H1 (cell line): ENCODE data around the gene SMTNL2. TPM values are rescaled to one million over a fixed set of nuclear protein-coding genes. Genes with fewer than 3 reads are reported as not detected.
A peak's percentile ranks its signal among the peaks of the same experiment; 100 is the strongest.

Experiments used
- CTCF ChIA-PET: fragments of 300-600 bp; sonication (Branson Sonifier 250); formaldehyde crosslinking; loops from one replicate; lab custom pipeline; 2021; ENCODE audit not compliant: partially characterized antibody; lab: Charles Lee
- POLR2A ChIA-PET: fragments of 300-600 bp; sonication (Branson Sonifier 250); formaldehyde crosslinking; loops from one replicate; lab custom pipeline; 2021; ENCODE audit warnings: inconsistent platforms; ENCODE audit not compliant: partially characterized antibody; lab: Charles Lee
- DNase-seq, 2 experiments: peaks; one replicate each; pipeline versions ENCODE4 v3.0.0 to v3.0.0-alpha.2; 2010 to 2022; ENCODE audit warnings: low spot score in 2 of 2, low read depth in 1 of 2, mixed read lengths in 1 of 2
- FAIRE-seq: peaks from 2 replicates; lab custom pipeline; 2011; peaks lifted over from hg19 to GRCh38; lab: Jason Lieb, UNC
- H2AFZ ChIP-seq: 2 replicates; pipeline ENCODE4 v1.8.1; 2012; ENCODE audit warnings: low read length, inconsistent platforms
- H2AK5ac ChIP-seq: 2 replicates; pipeline ENCODE4 v1.6.1; 2013; ENCODE audit warnings: low read depth, low read length
- H2BK120ac ChIP-seq: replicated peaks from 2 replicates; pipeline ENCODE3; 2013; ENCODE audit warnings: low read depth, low read length, inconsistent platforms
- H2BK12ac ChIP-seq: 2 replicates; pipeline ENCODE4 v1.6.1; 2013; ENCODE audit warnings: low read depth, low read length
- H2BK15ac ChIP-seq: 2 replicates; pipeline ENCODE4 v1.6.1; 2013; ENCODE audit warnings: low read length
- H2BK20ac ChIP-seq: 2 replicates; pipeline ENCODE4 v1.6.1; 2013; ENCODE audit warnings: low read length
- H2BK5ac ChIP-seq: 2 replicates; pipeline ENCODE4 v1.6.1; 2013; ENCODE audit warnings: low read depth, low read length
- H3K14ac ChIP-seq: 2 replicates; pipeline ENCODE4 v1.6.1; 2013; ENCODE audit warnings: inconsistent platforms; ENCODE audit not compliant: insufficient read length
- H3K18ac ChIP-seq: 2 replicates; pipeline ENCODE4 v1.6.1; 2013; ENCODE audit warnings: low read length; ENCODE audit errors: extremely low read depth
- H3K23ac ChIP-seq: 2 replicates; pipeline ENCODE4 v1.6.1; 2013; ENCODE audit warnings: inconsistent platforms; ENCODE audit not compliant: insufficient read length
- H3K23me2 ChIP-seq: 2 replicates; pipeline ENCODE4 v1.6.1; 2013; ENCODE audit warnings: low read depth, low read length
- H3K27ac ChIP-seq: 2 replicates; pipeline ENCODE4 v1.6.1; 2011; ENCODE audit warnings: low read depth, low read length, inconsistent platforms
- H3K27me3 ChIP-seq, 4 experiments: replicated peaks in 1 of 4; 1 replicate in 1 of 4; 2 replicates in 3 of 4; pipeline versions ENCODE4 v1.6.1 to v1.8.1; 2011 to 2013; ENCODE audit warnings: low read length in 3 of 4, mild to moderate bottlenecking in 3 of 4, inconsistent platforms in 2 of 4, mixed read lengths in 2 of 4, moderate library complexity in 1 of 4; ENCODE audit not compliant: control insufficient read depth in 3 of 4, insufficient read depth in 3 of 4; ENCODE audit errors: extremely low read depth in 1 of 4
- H3K36me3 ChIP-seq, 4 experiments: 2 replicates each; pipeline versions ENCODE4 v1.6.1 to v1.8.1; 2011 to 2013; ENCODE audit warnings: mild to moderate bottlenecking in 4 of 4, low read length in 3 of 4, moderate library complexity in 2 of 4, control low read depth in 1 of 4, inconsistent platforms in 1 of 4; ENCODE audit not compliant: insufficient read depth in 4 of 4, control insufficient read depth in 2 of 4
- H3K4ac ChIP-seq: replicated peaks from 2 replicates; pipeline ENCODE3; 2013; ENCODE audit warnings: low read length, low read depth, mixed read lengths, inconsistent platforms; ENCODE audit not compliant: insufficient read length
- H3K4me1 ChIP-seq, 4 experiments: replicated peaks in 1 of 4; 1 replicate in 1 of 4; 2 replicates in 3 of 4; pipeline versions ENCODE4 v1.6.1 to v1.8.1; 2011 to 2013; ENCODE audit warnings: low read length in 3 of 4, inconsistent platforms in 2 of 4, mixed read lengths in 1 of 4; ENCODE audit not compliant: insufficient read depth in 4 of 4, control insufficient read depth in 3 of 4
- H3K4me2 ChIP-seq, 2 experiments: 2 replicates each; pipeline versions ENCODE4 v1.6.1 to v1.8.1; 2011 to 2013; ENCODE audit warnings: low read depth in 2 of 2, low read length in 2 of 2, control low read depth in 1 of 2, inconsistent platforms in 1 of 2, mild to moderate bottlenecking in 1 of 2; ENCODE audit not compliant: insufficient read depth in 1 of 2
- H3K4me3 ChIP-seq, 4 experiments: fragments of 200-600, 300-600 bp in 1 of 4; sonication (generic), shearing (Covaris generic), sonication (Bioruptor Twin) in 1 of 4; 2 replicates each; pipeline versions ENCODE4 v1.5.1 to v1.8.1; 2011 to 2016; ENCODE audit warnings: low read length in 4 of 4, low read depth in 3 of 4, control low read depth in 2 of 4, inconsistent platforms in 2 of 4, mild to moderate bottlenecking in 2 of 4, mixed read lengths in 1 of 4, moderate library complexity in 1 of 4; ENCODE audit not compliant: insufficient read depth in 2 of 4; ENCODE audit errors: extremely low read depth in 1 of 4
- H3K56ac ChIP-seq: replicated peaks from 2 replicates; pipeline ENCODE3; 2013; ENCODE audit warnings: low read depth, mild to moderate bottlenecking, mixed read lengths, low read length, inconsistent platforms; ENCODE audit not compliant: insufficient read length
- H3K79me1 ChIP-seq: 2 replicates; pipeline ENCODE4 v1.6.1; 2013; ENCODE audit warnings: low read depth, low read length, control low read depth
- H3K79me2 ChIP-seq, 2 experiments: 2 replicates each; pipeline versions ENCODE4 v1.6.1 to v1.8.1; 2012 to 2013; ENCODE audit warnings: low read length in 2 of 2, mild to moderate bottlenecking in 2 of 2, inconsistent platforms in 1 of 2; ENCODE audit not compliant: insufficient read depth in 2 of 2, control insufficient read depth in 1 of 2
- H3K9ac ChIP-seq, 4 experiments: replicated peaks in 1 of 4; 1 replicate in 1 of 4; 2 replicates in 3 of 4; pipeline versions ENCODE4 v1.6.1 to v1.8.1; 2011 to 2013; ENCODE audit warnings: low read depth in 3 of 4, low read length in 3 of 4, control low read depth in 2 of 4, mild to moderate bottlenecking in 2 of 4, moderate library complexity in 2 of 4, inconsistent platforms in 1 of 4; ENCODE audit errors: extremely low read depth in 1 of 4
- H3K9me3 ChIP-seq, 2 experiments: 2 replicates each; pipeline versions ENCODE4 v1.6.1 to v1.8.1; 2012 to 2013; ENCODE audit warnings: mild to moderate bottlenecking in 2 of 2, moderate library complexity in 2 of 2, control low read depth in 1 of 2, inconsistent platforms in 1 of 2, low read depth in 1 of 2, low read length in 1 of 2, mixed read lengths in 1 of 2; ENCODE audit not compliant: insufficient read depth in 2 of 2
- H4K20me1 ChIP-seq, 2 experiments: replicated peaks in 1 of 2; 2 replicates each; pipeline versions ENCODE3 to v1.8.1; 2011 to 2013; ENCODE audit warnings: inconsistent platforms in 2 of 2, low read length in 2 of 2, mild to moderate bottlenecking in 1 of 2; ENCODE audit not compliant: insufficient read depth in 2 of 2, control insufficient read depth in 1 of 2
- H4K5ac ChIP-seq: 2 replicates; pipeline ENCODE4 v1.6.1; 2013; ENCODE audit warnings: low read length, low read depth, mixed read lengths, inconsistent platforms; ENCODE audit not compliant: insufficient read length
- H4K8ac ChIP-seq: 2 replicates; pipeline ENCODE4 v1.8.0; 2013; ENCODE audit warnings: mild to moderate bottlenecking, moderate library complexity, low read length, inconsistent platforms; ENCODE audit not compliant: insufficient read depth; ENCODE audit errors: extremely low read depth
- H4K91ac ChIP-seq: replicated peaks from 2 replicates; pipeline ENCODE3; 2013; ENCODE audit warnings: low read length, mixed read lengths, inconsistent platforms; ENCODE audit not compliant: insufficient read length
- CTCF ChIP-seq, 3 experiments: IDR thresholded peaks; 1 replicate in 2 of 3; 2 replicates in 1 of 3; pipeline versions ENCODE4 v1.5.1 to v1.6.1; 2011; ENCODE audit warnings: low read length in 3 of 3, mild to moderate bottlenecking in 3 of 3, inconsistent platforms in 2 of 3, low read depth in 1 of 3, moderate library complexity in 1 of 3; ENCODE audit not compliant: insufficient read depth in 1 of 3; ENCODE audit errors: control extremely low read depth in 1 of 3
- FOSL1 ChIP-seq: IDR thresholded peaks from 2 replicates; pipeline ENCODE4 v1.6.1; 2011; ENCODE audit warnings: mild to moderate bottlenecking, low read depth, low read length, moderate library complexity; ENCODE audit not compliant: insufficient read depth
- whole genome bisulfite sequencing, 2 experiments: shearing (Covaris generic) in 1 of 2; methylation state at CpG; one replicate each; pipeline versions ENCODE4 v1.1.6 to v1.1.7; 2013 to 2015; ENCODE audit warnings: low lambda C conversion rate in 2 of 2, mixed read lengths in 2 of 2, inconsistent platforms in 1 of 2, low coverage in 1 of 2, missing lambda C conversion rate in 1 of 2; ENCODE audit not compliant: insufficient replicate concordance in 2 of 2, insufficient coverage in 1 of 2, insufficient read length in 1 of 2; ENCODE audit errors: extremely low coverage in 1 of 2, missing lambda C conversion rate in 1 of 2; 5-methylcytosine and 5-hydroxymethylcytosine counted together
- polyA plus RNA-seq, 7 experiments: library from polyadenylated mRNA; depleted of rRNA in 3 of 7; stranded (reverse) in 5 of 7; unstranded in 2 of 7; fragments of >200 nt in 5 of 7; fragments of 200-250 nt in 2 of 7; gene quantifications; 1 replicate in 5 of 7; 2 replicates in 1 of 7; 4 replicates in 1 of 7; pipeline versions ENCODE4 v1.2.1 to v1.2.3, GENCODE V29; 2011 to 2013; ENCODE audit warnings: missing spikeins in 2 of 7, mixed read lengths in 2 of 7
- total RNA-seq: library from RNA; stranded (reverse); fragmentation: NEBNext Ultra II Directional; extraction: Animal tissue kit (Norgen Biotek cat#: 25700); gene quantifications from 2 replicates; pipeline ENCODE4 v1.2.1, GENCODE V29; 2021

SMTNL2 gene
- total and polyA plus RNA-seq, 2 of the 8 experiments (the other 6 are each of a cell fraction or from before 2014, with no cell fraction given) = 3.6 to 4.5 TPM

GRCh38 chr17:4600563-4600962 lies 16.2 kb downstream of the SMTNL2 start:
- Histone ChIP-seq H3K9ac (no peak overlapping the region), H4K8ac (no peak overlapping the region), H3K4me2 (peak overlapping the region; percentile 69 to 80), H3K27me3 (0 out of 7 replicates have a peak, but pooled peaks cover 0 to 2% (median 0%) of the 10 kb centered on the region in 4 experiments), H3K23me2 (peaks cover 2% of the 10 kb centered on the region; the same call in 1 of the 2 replicates), H3K56ac (no peak overlapping the region), H2BK12ac (peak overlapping the region; percentile 95; the same call in 1 of the 2 replicates), H4K91ac (no peak overlapping the region), H2BK5ac (peak overlapping the region; percentile 75; the same call in 1 of the 2 replicates), H3K9me3 (no peaks in the 10 kb centered on the region), H2BK15ac (peak overlapping the region; percentile 61; the same call in 1 of the 2 replicates), H3K27ac (no peak overlapping the region), H3K36me3 (no peaks in the 10 kb centered on the region), H3K4me3 (peak overlapping the region in 3 of 4 experiments; percentile 7 to 40 (median 23); a peak in 4 of 8 replicates), H4K20me1 (no peaks in the 10 kb centered on the region), H3K23ac (no peak overlapping the region), H3K4me1 (peaks cover 4 to 26% (median 19%) of the 10 kb centered on the region in 4 experiments), H2BK120ac (no peak overlapping the region), H3K18ac (peak overlapping the region; percentile 65; the same call in 1 of the 2 replicates), H2AFZ (no peak overlapping the region), H4K5ac (no peak overlapping the region), H3K4ac (no peak overlapping the region), H3K79me2 (no peaks in the 10 kb centered on the region), H3K14ac (no peak overlapping the region), H2BK20ac (peak overlapping the region; percentile 15; the same call in 1 of the 2 replicates), H3K79me1 (no peaks in the 10 kb centered on the region), H2AK5ac (peak overlapping the region; percentile 24; the same call in 1 of the 2 replicates)
- FAIRE-seq (no peak), DNase-seq (no peak)
- POLR2A ChIA-PET = interaction anchor here (0.7 to 1.7 kb wide), 5 partner anchors 13 to 108 kb away, joined by 3 to 11 read pairs (median 3); no protein-coding TSS in a partner anchor
- TF ChIP-seq CTCF (IDR thresholded peaks at IDR 0.05; ENCODE audit: control extremely low read depth in 1 of 3, insufficient read depth in 1 of 3, low read depth in 1 of 3, low read length in 3 of 3) (peak in 1 of 3 experiments; percentile 12; a peak in 1 of 4 replicates), FOSL1 (no peak)
- WGBS, 2 experiments = 56% methylated on average over 13 of the region's 13 CpGs; no CpG with 5 or more reads in 1 of the 2 experiments
- CTCF ChIA-PET = interaction anchor here (1.1 to 10.1 kb wide), 8 partner anchors 10 to 40 kb away, joined by 3 to 77 read pairs (median 6); partner anchors contain the start of genes GGT6 and SMTNL2
